K562 (cell line): ENCODE measurements around the gene CST9L. TPM values are rescaled to one million over a fixed set of nuclear protein-coding genes. Genes with fewer than 3 reads are reported as not detected.

Experiments
- ATAC-seq: fragments of 200-7000 bp; cut with Tn5 transposase; 3 replicates; pipeline ENCODE4 v1.9.1; 2020; ENCODE audit warnings: moderate library complexity
- BruUV-seq: library from RNA; stranded (reverse); fragments of 400-500 nt; replicated peaks from 2 replicates; lab custom pipeline; 2021; lab: Mats Ljungman, UMichigan
- CTCF ChIA-PET: fragments of 300-600 bp; formaldehyde crosslinking; extraction: SDS; loops from one replicate; lab custom pipeline; 2021; ENCODE audit warnings: low intra/inter-chr PET ratio; lab: Yijun Ruan, JAX
- POLR2A ChIA-PET: fragments of 300-600, 350-650 bp; sonication (Branson Sonifier 250); formaldehyde crosslinking; extraction: SDS; loops from one replicate; lab custom pipeline; 2021; ENCODE audit warnings: antibody characterized with exemption, inconsistent platforms; lab: Yijun Ruan, JAX
- DNase-seq, 4 experiments: peaks; one replicate each; pipeline versions ENCODE4 v3.0.0 to v3.0.0-alpha.2; 2011 to 2018; ENCODE audit warnings: low spot score in 3 of 4, mixed read lengths in 3 of 4; ENCODE audit errors: extremely low read depth in 1 of 4
- FAIRE-seq: peaks from 2 replicates; lab custom pipeline; 2011; peaks lifted over from hg19 to GRCh38; lab: Jason Lieb, UNC
- H2AFZ ChIP-seq: 2 replicates; pipeline ENCODE4 v1.6.0; 2011; ENCODE audit warnings: low read depth, low read length, control low read depth, inconsistent platforms
- H3K27ac ChIP-seq: fragments of 200-600 bp; 3 replicates; pipeline ENCODE4 v1.8.0; 2011; ENCODE audit warnings: low read depth, mild to moderate bottlenecking, control low read depth, inconsistent platforms, low read length, moderate library complexity, mixed read lengths; ENCODE audit errors: extremely low read depth
- H3K27me3 ChIP-seq, 2 experiments: fragments of 300-600 bp in 1 of 2; 2 replicates in 1 of 2; 3 replicates in 1 of 2; pipeline versions ENCODE4 v1.6.0 to v1.8.0; 2011; ENCODE audit warnings: inconsistent platforms in 2 of 2, low read length in 2 of 2, mild to moderate bottlenecking in 1 of 2, mixed read lengths in 1 of 2, moderate library complexity in 1 of 2; ENCODE audit not compliant: control insufficient read depth in 2 of 2, insufficient read depth in 2 of 2
- H3K36me3 ChIP-seq: fragments of 300-600 bp; 3 replicates; pipeline ENCODE4 v1.8.0; 2011; ENCODE audit warnings: mild to moderate bottlenecking, low read length, inconsistent platforms; ENCODE audit not compliant: control insufficient read depth, insufficient read depth
- H3K4me1 ChIP-seq, 2 experiments: fragments of 200-600 bp in 1 of 2; replicated peaks in 1 of 2; 2 replicates in 1 of 2; 3 replicates in 1 of 2; pipeline versions ENCODE4 v1.5.1 to v1.8.0; 2011; ENCODE audit warnings: inconsistent platforms in 2 of 2, low read length in 2 of 2, mild to moderate bottlenecking in 1 of 2, mixed read lengths in 1 of 2, moderate library complexity in 1 of 2; ENCODE audit not compliant: control insufficient read depth in 2 of 2, insufficient read depth in 2 of 2
- H3K4me2 ChIP-seq: 2 replicates; pipeline ENCODE4 v1.6.1; 2011; ENCODE audit warnings: low read length, control low read depth, inconsistent platforms, mixed read lengths; ENCODE audit not compliant: insufficient read depth
- H3K4me3 ChIP-seq: fragments of 200-600 bp; sonication (generic), shearing (Covaris generic); 2 replicates; pipeline ENCODE4 v1.5.1; 2016; ENCODE audit warnings: control low read depth, inconsistent platforms
- H3K79me2 ChIP-seq: fragments of 200-600 bp; 3 replicates; pipeline ENCODE4 v1.8.0; 2011; ENCODE audit warnings: low read length, inconsistent platforms; ENCODE audit not compliant: control insufficient read depth, insufficient read depth
- H3K9ac ChIP-seq, 2 experiments: 2 replicates each; pipeline versions ENCODE4 v1.6.0 to v1.6.1; 2011; ENCODE audit warnings: low read depth in 2 of 2, low read length in 2 of 2, control low read depth in 1 of 2, inconsistent platforms in 1 of 2, mild to moderate bottlenecking in 1 of 2, mixed read lengths in 1 of 2; ENCODE audit not compliant: insufficient read depth in 1 of 2
- H3K9me1 ChIP-seq: one replicate; pipeline ENCODE4 v1.6.0; 2011; ENCODE audit warnings: inconsistent platforms, mild to moderate bottlenecking, low read length, moderate library complexity; ENCODE audit not compliant: control insufficient read depth, insufficient read depth
- H3K9me3 ChIP-seq: replicated peaks from 2 replicates; pipeline ENCODE4 v1.5.1; 2011; ENCODE audit warnings: low read depth, low read length, inconsistent platforms; ENCODE audit not compliant: control insufficient read depth, insufficient read depth
- H4K20me1 ChIP-seq: replicated peaks from 2 replicates; pipeline ENCODE4 v1.6.1; 2011; ENCODE audit warnings: low read length, inconsistent platforms, mixed read lengths; ENCODE audit not compliant: control insufficient read depth, insufficient read depth
- EP400 ChIP-seq: fragments of 450-650 bp; IDR thresholded peaks from 2 replicates; pipeline ENCODE4 v1.6.1; 2017; ENCODE audit warnings: antibody characterized with exemption, mild to moderate bottlenecking, moderate library complexity
- EWSR1 ChIP-seq: fragments of 450-650 bp; IDR thresholded peaks from 2 replicates; pipeline ENCODE4 v1.6.1; 2018; ENCODE audit warnings: borderline replicate concordance, mild to moderate bottlenecking, low read depth, moderate library complexity; ENCODE audit not compliant: partially characterized antibody
- PRPF4 ChIP-seq: fragments of 200-400 bp; formaldehyde crosslinking; IDR thresholded peaks from one replicate; pipeline ENCODE4 v1.6.1; 2017; ENCODE audit warnings: low read length, low read depth, mild to moderate bottlenecking; ENCODE audit not compliant: insufficient read depth, poor library complexity, severe bottlenecking
- SETDB1 ChIP-seq: IDR thresholded peaks from one replicate; pipeline ENCODE4 v1.6.1; 2012; ENCODE audit warnings: low read length, control low read depth, inconsistent platforms
- SIX5 ChIP-seq, 2 experiments: IDR thresholded peaks; 2 replicates each; pipeline ENCODE4 v1.6.1; 2011; ENCODE audit warnings: low read length in 2 of 2, borderline replicate concordance in 1 of 2, low read depth in 1 of 2, mild to moderate bottlenecking in 1 of 2, moderate library complexity in 1 of 2; ENCODE audit not compliant: insufficient read depth in 1 of 2
- ZBTB7A ChIP-seq: IDR thresholded peaks from 2 replicates; pipeline ENCODE4 v1.6.1; 2011; ENCODE audit warnings: low read depth, mild to moderate bottlenecking, low read length, moderate library complexity, borderline replicate concordance; ENCODE audit not compliant: control insufficient read depth
- ZEB2 ChIP-seq: fragments of 450-650 bp; IDR thresholded peaks from 2 replicates; pipeline ENCODE4 v1.6.1; 2016
- WGBS: fragments of 100-300 bp; shearing (Covaris generic); methylation state at CpG from one replicate; pipeline ENCODE4 v1.1.6; 2016; ENCODE audit warnings: low coverage, mixed read lengths; ENCODE audit not compliant: insufficient coverage; ENCODE audit errors: missing lambda C conversion rate; 5-methylcytosine and 5-hydroxymethylcytosine counted together
- in situ Hi-C: fragments of 300-500 bp; cut with MboI; formaldehyde crosslinking; loops from 4 replicates; pipeline ENCODE4 v1.15.0; 2018; ENCODE audit warnings: inconsistent platforms, mixed read lengths
- intact Hi-C: fragments of 100-400 bp; cut with micrococcal nuclease; formaldehyde crosslinking; loops from 2 replicates; pipeline ENCODE4 v1.14.2; 2022
- polyA plus RNA-seq, 8 experiments: library from polyadenylated mRNA; depleted of rRNA in 4 of 8; stranded (reverse) in 5 of 8; unstranded in 3 of 8; fragments of >200 nt; fragmentation: Nextera tagmentation in 2 of 8; fragmentation: Illumina TruSeq in 1 of 8; extraction: Ambion mirVana in 2 of 8; extraction: Trizol in 1 of 8; gene quantifications; 2 replicates each; pipeline versions ENCODE4 v1.2.1 to v1.2.3, GENCODE V29; 2011 to 2014; ENCODE audit warnings: inconsistent platforms in 1 of 8, missing spikeins in 1 of 8
- total RNA-seq, 7 experiments: library from RNA; depleted of rRNA in 6 of 7; stranded (reverse); fragments of >200 nt in 6 of 7; fragmentation: Illumina TruSeq in 2 of 7; extraction: Trizol in 2 of 7; gene quantifications; 2 replicates each; pipeline versions ENCODE4 v1.2.1 to v1.2.3, GENCODE V29; 2011 to 2021; ENCODE audit warnings: low replicate concordance in 1 of 7

Gene CST9L
- total and polyA plus RNA-seq, 9 of the 15 experiments (the other 6 are each of a cell fraction or from before 2014, with no cell fraction given), result not detected

DNA sequence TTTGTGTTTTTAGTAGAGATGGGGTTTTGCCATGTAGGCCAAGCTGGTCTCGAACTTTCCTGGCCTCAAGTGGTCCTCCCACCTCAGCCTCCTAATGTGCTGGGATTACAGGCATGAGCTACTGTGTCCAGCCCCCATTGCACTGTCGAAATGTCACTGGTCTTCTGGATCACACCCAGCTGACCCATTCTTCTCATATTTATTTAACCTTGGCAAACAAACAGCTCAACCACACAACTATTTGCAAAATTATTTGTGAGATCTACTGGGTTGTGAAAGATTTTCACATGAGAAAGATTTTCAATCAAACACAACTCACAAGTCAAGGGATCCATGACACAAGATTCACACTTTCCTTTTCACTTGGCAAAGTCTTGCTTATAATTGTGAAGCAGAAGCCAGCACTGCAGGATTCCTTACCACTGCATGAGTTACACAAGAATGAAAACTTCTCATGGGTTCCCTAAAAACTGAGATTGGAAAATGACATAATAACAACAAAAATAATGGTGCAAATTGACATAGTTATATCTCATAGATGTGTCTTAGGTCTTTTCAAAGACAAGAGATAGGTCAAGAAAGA, 2.0 kb upstream of the CST9L start:
- FAIRE-seq, result no peak
- no peak for TF ChIP-seq SIX5 (IDR thresholded peaks at IDR 0.05; ENCODE audit: borderline replicate concordance in 1 of 2, insufficient read depth in 1 of 2, low read depth in 1 of 2, low read length in 2 of 2)
- TF ChIP-seq EP400, result no peak
- no peak for TF ChIP-seq SETDB1
- no peak for TF ChIP-seq ZEB2
- no peak for TF ChIP-seq EWSR1
- no peak for TF ChIP-seq PRPF4
- no peak for TF ChIP-seq ZBTB7A

More for the DNA sequence above, 2.0 kb upstream of the CST9L start:
- DNase-seq (no peak), ATAC-seq (no peak)
- ChIA-PET CTCF (no interaction called here), POLR2A (interaction anchor here (0.7 kb wide), 2 partner anchors 71 to 169 kb away, joined by 3 read pairs; no protein-coding TSS in a partner anchor)
- no peaks in the 10 kb centered on the region for H3K9me1 ChIP-seq
- H3K27me3 ChIP-seq, result peaks cover 0 to 4% of the 10 kb centered on the region in 2 experiments; a peak in 2 of 5 replicates
- H3K4me3 ChIP-seq, result no peak overlapping the region
- H3K27ac ChIP-seq, result no peak overlapping the region
- no peaks in the 10 kb centered on the region; a peak in 3 of 5 replicates for H3K4me1 ChIP-seq
- H3K9me3 ChIP-seq, result no peaks in the 10 kb centered on the region
- H2AFZ ChIP-seq, result no peak overlapping the region
- WGBS, result 0% methylated on average over 2 of the region's 2 CpGs
- BruUV-seq, result no TSS peak
- in situ Hi-C loops, result no loop called here
- H3K79me2 ChIP-seq, result no peaks in the 10 kb centered on the region
- intact Hi-C loops, result no loop called here
- no peak overlapping the region for H3K4me2 ChIP-seq
- H3K36me3 ChIP-seq, result no peaks in the 10 kb centered on the region
- H3K9ac ChIP-seq, result no peak overlapping the region
- no peaks in the 10 kb centered on the region for H4K20me1 ChIP-seq
